ENCODE results near the gene MYH7.

MYH7 gene

GRCh38 chr14:23442721-23443356 is 7.4 kb upstream of the MYH7 start:
- no peak for FAIRE-seq
- TF ChIP-seq POLR2A (IDR thresholded peaks at IDR 0.05; ENCODE audit: low read depth, low read length) = no peak
- DNase-seq (ENCODE audit: insufficient read length, low spot score) = no peak

- no peak for TF ChIP-seq POLR2A (IDR thresholded peaks at IDR 0.05; ENCODE audit: low read depth, low read length)
- DNase-seq (ENCODE audit: insufficient read length, low spot score) = no peak
- no peak for FAIRE-seq
Measured at GRCh38 chr14:23441076-23441475, 5.6 kb upstream of the MYH7 start.

GRCh38 chr14:23439107-23439835 is 3.8 kb upstream of the MYH7 start:
- FAIRE-seq (no peak), DNase-seq (ENCODE audit: insufficient read length, low spot score) (no peak)
- no peak for TF ChIP-seq POLR2A (IDR thresholded peaks at IDR 0.05; ENCODE audit: low read depth, low read length)

- DNase-seq (ENCODE audit: insufficient read length, low spot score) (no peak), FAIRE-seq (no peak)
- TF ChIP-seq POLR2A (IDR thresholded peaks at IDR 0.05; ENCODE audit: low read depth, low read length) = no peak
Measured at GRCh38 chr14:23438101-23438971, 2.9 kb upstream of the MYH7 start.

- no peak for TF ChIP-seq POLR2A (IDR thresholded peaks at IDR 0.05; ENCODE audit: low read depth, low read length)
- DNase-seq (ENCODE audit: insufficient read length, low spot score) (no peak), FAIRE-seq (no peak)
Measured at GRCh38 chr14:23437133-23438100, 2.0 kb upstream of the MYH7 start.

GRCh38 chr14:23436327-23437132 is 1.1 kb upstream of the MYH7 start:
- TF ChIP-seq POLR2A (IDR thresholded peaks at IDR 0.05; ENCODE audit: low read depth, low read length) = no peak
- FAIRE-seq (no peak), DNase-seq (ENCODE audit: insufficient read length, low spot score) (no peak)

GRCh38 chr14:23434488-23435222 is 805 bp downstream of the MYH7 start:
- DNase-seq (ENCODE audit: insufficient read length, low spot score) = no peak
- no peak for TF ChIP-seq POLR2A (IDR thresholded peaks at IDR 0.05; ENCODE audit: low read depth, low read length)
- FAIRE-seq = no peak

GRCh38 chr14:23433457-23433856 is 2.0 kb downstream of the MYH7 start:
- DNase-seq (ENCODE audit: insufficient read length, low spot score) (no peak), FAIRE-seq (no peak)
- TF ChIP-seq POLR2A (IDR thresholded peaks at IDR 0.05; ENCODE audit: low read depth, low read length) = no peak

- DNase-seq (ENCODE audit: insufficient read length, low spot score) = no peak
- no peak for TF ChIP-seq POLR2A (IDR thresholded peaks at IDR 0.05; ENCODE audit: low read depth, low read length)
- no peak for FAIRE-seq
Measured at GRCh38 chr14:23432946-23433345, 2.5 kb downstream of the MYH7 start.

GRCh38 chr14:23432102-23432925 is 3.1 kb downstream of the MYH7 start:
- no peak for TF ChIP-seq POLR2A (IDR thresholded peaks at IDR 0.05; ENCODE audit: low read depth, low read length)
- no peak for DNase-seq (ENCODE audit: insufficient read length, low spot score)
- no peak for FAIRE-seq

- FAIRE-seq (no peak), DNase-seq (ENCODE audit: insufficient read length, low spot score) (no peak)
- no peak for TF ChIP-seq POLR2A (IDR thresholded peaks at IDR 0.05; ENCODE audit: low read depth, low read length)
Measured at GRCh38 chr14:23431486-23431885, 4.0 kb downstream of the MYH7 start.

All from H54 (cell line).